ENCODE data around the gene ABCD2. TPM values are rescaled to one million over a fixed set of nuclear protein-coding genes. Genes with fewer than 3 reads are reported as not detected.

The ABCD2 gene
- total RNA-seq, 4 donors from 2014 or later: 11.0 to 19.7 (median 13.0) TPM

- no peak for DNase-seq (ENCODE audit: low spot score)
- ATAC-seq (ENCODE audit: low FRiP score): no peak
- TF ChIP-seq CTCF (IDR thresholded peaks at IDR 0.05): no peak
Measured at GRCh38 chr12:39613525-39613924, 6.1 kb downstream of the ABCD2 start.

GRCh38 chr12:39612250-39612649 is 7.4 kb downstream of the ABCD2 start:
- TF ChIP-seq CTCF (IDR thresholded peaks at IDR 0.05): no peak
- DNase-seq (ENCODE audit: low spot score) (no peak), ATAC-seq (ENCODE audit: low FRiP score) (no peak)

GRCh38 chr12:39611818-39612217 is 7.8 kb downstream of the ABCD2 start:
- TF ChIP-seq CTCF (IDR thresholded peaks at IDR 0.05): no peak
- DNase-seq (ENCODE audit: low spot score): no peak

GRCh38 chr12:39610436-39611025 is 9.1 kb downstream of the ABCD2 start:
- TF ChIP-seq CTCF (IDR thresholded peaks at IDR 0.05): no peak
- DNase-seq (ENCODE audit: low spot score) (no peak), ATAC-seq (ENCODE audit: low FRiP score) (no peak)

More at GRCh38 chr12:39611818-39612217, 7.8 kb downstream of the ABCD2 start:
- no peak for ATAC-seq (ENCODE audit: low FRiP score)

GRCh38 chr12:39606712-39607423 is 12.7 kb downstream of the ABCD2 start:
- no peak for TF ChIP-seq CTCF (IDR thresholded peaks at IDR 0.05)
- DNase-seq (ENCODE audit: low spot score) (no peak), ATAC-seq (ENCODE audit: low FRiP score) (no peak)

GRCh38 chr12:39605996-39606395 is 13.6 kb downstream of the ABCD2 start:
- no peak for TF ChIP-seq CTCF (IDR thresholded peaks at IDR 0.05)
- DNase-seq (ENCODE audit: low spot score) (no peak), ATAC-seq (ENCODE audit: low FRiP score) (peak; percentile 50)

- no peak for TF ChIP-seq CTCF (IDR thresholded peaks at IDR 0.05)
- ATAC-seq (ENCODE audit: low FRiP score) (peak; percentile 84), DNase-seq (ENCODE audit: low spot score) (no peak)
Measured at GRCh38 chr12:39605501-39605900, 14.1 kb downstream of the ABCD2 start.
